SK-N-SH treated with all-trans-retinoic acid at 6 μM for 48 hours (cell line): ENCODE measurements around the gene GRB2.

Experiments used
- CSDC2 ChIP-seq: fragments of 250-450 bp; sonication (Bioruptor Pico); IDR thresholded peaks from 2 replicates; pipeline ENCODE4 v1.5.0; 2020; ENCODE audit warnings: mild to moderate bottlenecking, moderate library complexity
- ESRRG ChIP-seq: fragments of 250-450 bp; sonication (Bioruptor Pico); IDR thresholded peaks from 2 replicates; pipeline ENCODE4 v1.6.1; 2021; ENCODE audit warnings: mild to moderate bottlenecking
- GLIS3 ChIP-seq: fragments of 250-450 bp; sonication (Bioruptor Pico); IDR thresholded peaks from 2 replicates; pipeline ENCODE4 v1.5.0; 2020; ENCODE audit warnings: mild to moderate bottlenecking, moderate library complexity
- ZNF565 ChIP-seq: fragments of 450-650 bp; formaldehyde crosslinking; conservative IDR thresholded peaks from 2 replicates; pipeline ENCODE4 v1.5.0; 2020; ENCODE audit warnings: low read depth, mild to moderate bottlenecking, moderate library complexity

DNA sequence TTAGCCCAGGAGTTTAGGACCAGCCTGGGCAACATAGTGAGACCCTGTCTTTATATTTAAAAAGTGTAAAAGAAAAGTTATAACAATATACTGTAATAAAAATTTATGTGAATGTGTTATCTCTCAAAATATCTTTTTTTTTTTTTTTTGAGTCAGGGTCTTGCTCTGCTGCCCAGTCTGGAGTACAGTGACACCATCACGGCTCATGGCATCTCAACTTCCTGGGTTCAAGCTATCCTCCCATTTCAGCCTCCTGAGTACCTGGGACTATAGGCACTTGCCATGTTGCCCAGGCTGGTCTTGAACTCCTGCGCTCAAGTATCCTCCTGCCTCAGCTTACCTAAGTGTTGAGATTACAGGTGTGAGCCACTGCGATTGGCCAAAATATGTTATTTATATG is 70.8 kb downstream of the GRB2 start:
- TF ChIP-seq ZNF565 (CRISPR knock-in tag) (no peak), ESRRG (no peak), GLIS3 (CRISPR knock-in tag) (no peak), CSDC2 (CRISPR knock-in tag) (no peak)
